Loucy (cell line): ENCODE data around the gene PBXIP1.
"Not testable (repeated sequence)": the region's sequence is repeated elsewhere in the genome, so short reads cannot be mapped to it uniquely, and the experiment has no call there.

Experiments used
- H2AFZ ChIP-seq: fragments of 200-600 bp; sonication (generic); 2 replicates; pipeline ENCODE4 v1.6.0; 2016; ENCODE audit warnings: antibody characterized with exemption, mild to moderate bottlenecking, low read length, moderate library complexity
- H3F3A ChIP-seq: fragments of 200-600 bp; 2 replicates; pipeline ENCODE4 v1.6.0; 2016; ENCODE audit warnings: antibody characterized with exemption, low read depth, mild to moderate bottlenecking
- H3K27me3 ChIP-seq: fragments of 200-600 bp; sonication (generic); 2 replicates; pipeline ENCODE4 v1.6.1; 2014; ENCODE audit warnings: low read length, mild to moderate bottlenecking; ENCODE audit not compliant: insufficient read depth, poor library complexity, severe bottlenecking
- H3K36me3 ChIP-seq: fragments of 200-600 bp; sonication (generic); 2 replicates; pipeline ENCODE4 v1.6.1; 2016; ENCODE audit warnings: low read length; ENCODE audit not compliant: insufficient read depth
- H3K4me1 ChIP-seq: fragments of 200-600 bp; sonication (generic); 2 replicates; pipeline ENCODE4 v1.5.1; 2014; ENCODE audit warnings: low read length, mild to moderate bottlenecking; ENCODE audit not compliant: insufficient read depth, poor library complexity, severe bottlenecking
- H3K4me2 ChIP-seq: fragments of 200-600 bp; sonication (generic); 2 replicates; pipeline ENCODE4 v1.6.0; 2014; ENCODE audit warnings: antibody characterized with exemption, low read length, low read depth, mild to moderate bottlenecking; ENCODE audit not compliant: poor library complexity, severe bottlenecking
- H3K4me3 ChIP-seq: fragments of 200-600 bp; sonication (generic); 2 replicates; pipeline ENCODE4 v1.5.1; 2014; ENCODE audit warnings: low read length, mild to moderate bottlenecking, mixed read lengths; ENCODE audit not compliant: poor library complexity, severe bottlenecking
- H3K79me2 ChIP-seq: fragments of 200-600 bp; sonication (generic); 2 replicates; pipeline ENCODE4 v1.6.1; 2014; ENCODE audit warnings: low read length; ENCODE audit not compliant: insufficient read depth
- H3K9ac ChIP-seq: fragments of 200-600 bp; sonication (generic); 2 replicates; pipeline ENCODE4 v1.6.0; 2014; ENCODE audit warnings: mild to moderate bottlenecking, low read depth, low read length, moderate library complexity; ENCODE audit not compliant: poor library complexity, severe bottlenecking
- H3K9me2 ChIP-seq: fragments of 200-600 bp; sonication (generic); replicated peaks from 2 replicates; pipeline ENCODE4 v1.6.1; 2016; ENCODE audit warnings: low read depth, low read length, mixed read lengths
- H3K9me3 ChIP-seq: fragments of 200-600 bp; sonication (generic); 2 replicates; pipeline ENCODE4 v1.6.1; 2014; ENCODE audit warnings: mild to moderate bottlenecking, antibody characterized with exemption, low read length, low read depth; ENCODE audit not compliant: insufficient read depth
- H4K20me1 ChIP-seq: fragments of 200-600 bp; sonication (generic); 2 replicates; pipeline ENCODE4 v1.6.0; 2014; ENCODE audit warnings: antibody characterized with exemption, low read length, mild to moderate bottlenecking; ENCODE audit not compliant: insufficient read depth, poor library complexity, severe bottlenecking
- EZH2phosphoT487 ChIP-seq: fragments of 200-600 bp; IDR thresholded peaks from 2 replicates; pipeline ENCODE4 v1.6.1; 2018; ENCODE audit warnings: antibody characterized with exemption, mild to moderate bottlenecking, moderate library complexity, borderline replicate concordance
- TF ChIP-seq, protein P1 (sequence below): fragments of 200-600 bp; sonication (generic); conservative IDR thresholded peaks from 2 replicates; pipeline ENCODE4 v1.5.1; 2014; ENCODE audit warnings: mild to moderate bottlenecking, antibody characterized with exemption, low read length

The PBXIP1 gene

DNA sequence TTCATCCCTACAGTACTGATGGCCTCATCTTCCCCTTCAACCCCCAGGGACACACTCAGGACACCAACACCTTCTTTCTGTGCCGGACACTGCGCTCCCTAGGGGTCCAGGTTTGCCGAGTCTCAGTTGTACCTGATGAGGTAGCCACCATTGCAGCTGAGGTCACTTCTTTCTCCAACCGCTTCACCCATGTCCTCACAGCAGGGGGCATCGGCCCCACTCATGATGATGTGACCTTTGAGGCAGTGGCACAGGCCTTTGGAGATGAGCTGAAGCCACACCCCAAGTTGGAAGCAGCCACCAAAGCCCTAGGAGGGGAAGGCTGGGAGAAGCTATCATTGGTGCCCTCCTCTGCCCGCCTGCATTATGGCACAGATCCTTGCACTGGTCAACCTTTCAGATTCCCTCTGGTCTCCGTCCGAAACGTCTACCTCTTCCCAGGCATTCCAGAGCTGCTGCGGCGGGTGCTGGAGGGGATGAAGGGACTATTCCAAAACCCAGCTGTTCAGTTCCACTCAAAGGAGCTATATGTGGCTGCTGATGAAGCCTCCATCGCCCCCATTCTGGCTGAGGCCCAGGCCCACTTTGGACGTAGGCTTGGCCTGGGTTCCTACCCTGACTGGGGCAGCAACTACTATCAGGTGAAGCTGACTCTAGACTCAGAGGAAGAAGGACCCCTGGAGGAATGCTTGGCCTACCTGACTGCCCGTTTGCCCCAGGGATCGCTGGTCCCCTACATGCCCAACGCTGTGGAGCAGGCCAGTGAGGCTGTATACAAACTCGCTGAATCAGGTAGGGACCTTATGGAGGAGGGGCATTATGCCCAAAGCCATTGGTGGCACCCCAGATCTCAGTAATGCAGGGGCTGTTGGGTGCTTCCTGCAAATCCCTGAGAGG lies 32.4 kb upstream of the PBXIP1 start:
- no peak for TF ChIP-seq EZH2phosphoT487
- TF ChIP-seq, protein P1, sequence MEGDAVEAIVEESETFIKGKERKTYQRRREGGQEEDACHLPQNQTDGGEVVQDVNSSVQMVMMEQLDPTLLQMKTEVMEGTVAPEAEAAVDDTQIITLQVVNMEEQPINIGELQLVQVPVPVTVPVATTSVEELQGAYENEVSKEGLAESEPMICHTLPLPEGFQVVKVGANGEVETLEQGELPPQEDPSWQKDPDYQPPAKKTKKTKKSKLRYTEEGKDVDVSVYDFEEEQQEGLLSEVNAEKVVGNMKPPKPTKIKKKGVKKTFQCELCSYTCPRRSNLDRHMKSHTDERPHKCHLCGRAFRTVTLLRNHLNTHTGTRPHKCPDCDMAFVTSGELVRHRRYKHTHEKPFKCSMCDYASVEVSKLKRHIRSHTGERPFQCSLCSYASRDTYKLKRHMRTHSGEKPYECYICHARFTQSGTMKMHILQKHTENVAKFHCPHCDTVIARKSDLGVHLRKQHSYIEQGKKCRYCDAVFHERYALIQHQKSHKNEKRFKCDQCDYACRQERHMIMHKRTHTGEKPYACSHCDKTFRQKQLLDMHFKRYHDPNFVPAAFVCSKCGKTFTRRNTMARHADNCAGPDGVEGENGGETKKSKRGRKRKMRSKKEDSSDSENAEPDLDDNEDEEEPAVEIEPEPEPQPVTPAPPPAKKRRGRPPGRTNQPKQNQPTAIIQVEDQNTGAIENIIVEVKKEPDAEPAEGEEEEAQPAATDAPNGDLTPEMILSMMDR, result peak; percentile 56
- H3K79me2 ChIP-seq, result peaks cover 38% of the 10 kb centered on the region
- peaks cover 11% of the 10 kb centered on the region for H3K4me1 ChIP-seq
- no peaks in the 10 kb centered on the region for H3K9me2 ChIP-seq
- no peaks in the 10 kb centered on the region for H3K27me3 ChIP-seq
- no peak overlapping the region for H3K4me2 ChIP-seq
- no peaks in the 10 kb centered on the region for H3F3A ChIP-seq
- no peak overlapping the region for H3K4me3 ChIP-seq
- H3K9ac ChIP-seq, result no peak overlapping the region
- no peak overlapping the region for H2AFZ ChIP-seq
- H3K36me3 ChIP-seq, result no peaks in the 10 kb centered on the region
- no peaks in the 10 kb centered on the region for H3K9me3 ChIP-seq
- H4K20me1 ChIP-seq, result peaks cover 2% of the 10 kb centered on the region

DNA sequence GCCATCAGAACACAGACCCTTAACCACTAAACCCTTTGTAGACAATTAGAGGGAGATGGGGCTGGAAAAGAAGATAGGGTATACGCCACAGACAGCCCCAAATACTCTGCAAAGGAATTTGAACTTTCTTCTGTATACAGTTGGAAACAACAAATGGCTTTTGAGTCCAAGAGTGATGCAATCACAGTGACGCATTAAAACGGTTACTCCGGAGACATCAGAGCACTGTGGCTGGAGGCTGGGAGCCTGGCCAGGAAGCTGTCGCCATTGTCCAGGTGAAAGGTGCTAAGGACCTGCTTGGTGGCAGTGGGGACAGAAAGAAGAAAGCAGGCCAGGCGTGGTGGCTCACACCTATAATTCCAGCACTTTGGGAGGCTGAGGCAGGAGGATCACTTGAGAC lies 31.4 kb upstream of the PBXIP1 start:
- no peaks in the 10 kb centered on the region for H3K9me3 ChIP-seq
- TF ChIP-seq EZH2phosphoT487, result no peak
- TF ChIP-seq, protein P1, result no peak
- H3K79me2 ChIP-seq, result peaks cover 43% of the 10 kb centered on the region
- H3F3A ChIP-seq, result peaks cover 3% of the 10 kb centered on the region; the same call in 1 of the 2 replicates
- peaks cover 12% of the 10 kb centered on the region for H3K4me1 ChIP-seq
- H3K27me3 ChIP-seq, result no peaks in the 10 kb centered on the region
- no peak overlapping the region for H3K9ac ChIP-seq
- no peak overlapping the region for H3K4me2 ChIP-seq
- peaks cover 2% of the 10 kb centered on the region for H4K20me1 ChIP-seq
- no peaks in the 10 kb centered on the region for H3K9me2 ChIP-seq
- H3K36me3 ChIP-seq, result no peaks in the 10 kb centered on the region
- no peak overlapping the region for H2AFZ ChIP-seq
- no peak overlapping the region for H3K4me3 ChIP-seq

DNA sequence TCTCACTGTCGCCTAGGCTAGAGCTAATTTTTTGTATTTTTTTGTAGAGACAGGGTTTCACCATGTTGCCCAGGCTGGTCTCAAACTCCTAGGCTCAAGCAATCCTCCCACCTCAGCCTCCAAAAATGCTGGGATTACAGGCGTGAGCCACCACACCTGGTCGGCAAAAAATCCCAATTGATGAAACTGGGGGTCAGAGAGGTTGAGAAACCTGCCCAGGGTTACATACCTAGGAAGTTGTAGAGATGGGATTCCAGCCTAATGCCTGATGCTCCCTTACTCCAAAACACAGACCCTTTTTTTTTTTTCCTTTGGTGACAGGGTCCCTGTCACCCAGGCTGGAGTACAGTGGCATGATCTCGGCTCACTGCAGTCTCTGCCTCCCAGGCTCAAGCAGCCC lies 30.8 kb upstream of the PBXIP1 start:
- not testable (repeated sequence) for H3K4me2 ChIP-seq, H3F3A ChIP-seq, H3K27me3 ChIP-seq, H3K9ac ChIP-seq, H2AFZ ChIP-seq, H3K9me2 ChIP-seq, H3K36me3 ChIP-seq, H4K20me1 ChIP-seq, H3K4me3 ChIP-seq, H3K9me3 ChIP-seq
- Histone ChIP-seq H3K79me2 (peaks cover 49% of the 10 kb centered on the region), H3K4me1 (peaks cover 14% of the 10 kb centered on the region)
